GM21381 (cell line): ENCODE measurements around the gene COPA.

Source experiments
- ATAC-seq: cut with Tn5 transposase; IDR thresholded peaks from one replicate; pipeline ENCODE4 v1.9.1; 2021; ENCODE audit warnings: mild to moderate bottlenecking, moderate library complexity; ENCODE audit not compliant: unreplicated experiment

COPA gene

DNA sequence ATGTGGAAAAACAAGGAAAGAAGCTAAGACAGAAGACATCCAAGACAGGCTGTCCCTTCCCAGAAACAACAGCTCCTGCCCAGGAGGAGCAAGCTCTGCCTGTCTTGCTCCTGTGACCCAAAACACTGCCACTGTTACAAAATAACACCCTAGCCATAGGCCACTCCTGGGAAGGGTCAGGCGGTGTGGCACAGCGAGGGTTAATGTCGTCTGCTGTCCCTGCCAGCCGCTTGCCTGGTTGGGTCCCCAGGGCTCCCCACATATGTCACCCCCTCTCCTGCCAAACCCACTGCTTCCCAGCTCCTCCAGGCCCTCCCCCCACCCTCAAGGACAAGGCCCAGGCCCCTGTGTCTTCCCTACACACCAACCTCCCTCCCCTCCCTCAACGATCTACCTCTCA lies 20.0 kb upstream of the COPA start:
- no peak for ATAC-seq

DNA sequence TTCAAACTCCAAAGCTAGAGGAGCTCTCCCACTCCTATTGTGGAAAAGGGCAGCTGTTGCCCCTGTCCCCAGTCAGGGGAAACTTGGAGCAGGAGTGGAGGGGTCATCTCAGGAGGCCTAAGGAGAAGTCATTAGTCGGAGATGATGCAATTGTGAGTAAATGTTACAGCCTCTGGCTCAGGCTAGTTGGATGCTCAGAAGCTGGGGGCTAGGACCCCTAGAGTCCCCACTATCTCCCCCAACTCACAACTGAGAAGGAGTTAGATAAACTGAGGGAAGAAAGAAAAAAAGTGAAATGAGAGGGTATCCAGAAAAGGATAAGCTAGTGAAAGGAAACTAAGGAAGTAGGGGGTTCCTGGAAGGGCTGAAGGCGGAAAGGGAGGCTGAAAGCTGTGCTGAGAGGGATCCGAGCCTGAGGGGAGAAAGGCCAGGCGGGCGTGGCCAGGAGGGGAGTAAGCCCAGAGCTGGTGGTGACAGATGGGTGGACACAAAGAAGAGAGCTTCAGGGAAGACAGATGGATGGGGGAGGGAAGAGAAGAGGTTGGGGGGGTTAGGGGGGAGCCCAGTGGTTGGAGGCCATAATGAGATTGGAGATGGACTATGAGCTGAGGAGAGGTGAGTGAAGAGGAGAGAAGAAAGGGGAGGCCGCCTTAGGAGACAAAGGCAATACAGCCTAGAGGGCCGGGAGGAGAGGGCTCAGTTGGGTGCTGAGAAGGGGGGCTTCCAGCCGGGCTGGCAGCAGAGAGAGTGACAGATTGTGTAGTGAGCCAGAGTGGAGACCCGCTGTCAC lies 19.3 kb upstream of the COPA start:
- no peak for ATAC-seq

DNA sequence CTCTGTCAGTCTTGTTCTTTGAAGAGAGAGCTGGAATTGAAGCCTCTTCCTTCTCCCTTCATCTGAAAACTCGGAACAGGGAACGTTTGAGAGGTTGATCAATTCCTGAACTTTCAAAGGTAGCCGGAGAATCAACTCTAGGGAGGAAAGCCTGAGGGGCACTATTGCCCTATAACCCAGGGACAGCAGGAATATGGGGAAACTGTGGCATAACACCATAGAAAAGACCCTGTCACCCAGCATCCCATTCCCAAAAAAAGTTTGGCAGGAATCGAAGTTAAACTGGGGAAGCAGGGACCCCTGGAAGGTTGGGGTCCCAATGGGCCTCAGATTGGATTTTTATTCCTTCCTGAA lies 18.7 kb upstream of the COPA start:
- ATAC-seq = no peak

DNA sequence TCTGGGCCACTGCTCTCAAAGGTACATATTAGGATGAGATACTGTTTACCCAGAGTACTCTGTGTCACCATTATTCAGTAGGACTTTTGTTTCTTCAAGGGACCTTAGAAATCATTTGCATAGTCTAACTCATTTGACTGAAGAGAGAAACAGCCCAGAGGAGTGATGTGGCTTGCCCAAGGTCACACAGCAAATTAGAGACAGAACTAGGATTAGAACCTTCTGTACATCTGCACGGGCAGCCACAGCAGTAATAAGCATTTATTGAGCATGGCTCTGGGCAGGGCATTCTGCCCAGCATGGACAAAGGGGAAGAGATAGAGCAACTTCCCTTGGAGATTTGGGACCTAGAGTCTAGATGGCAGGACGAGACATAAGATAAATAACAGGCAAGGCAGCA lies 18.1 kb upstream of the COPA start:
- ATAC-seq = no peak

DNA sequence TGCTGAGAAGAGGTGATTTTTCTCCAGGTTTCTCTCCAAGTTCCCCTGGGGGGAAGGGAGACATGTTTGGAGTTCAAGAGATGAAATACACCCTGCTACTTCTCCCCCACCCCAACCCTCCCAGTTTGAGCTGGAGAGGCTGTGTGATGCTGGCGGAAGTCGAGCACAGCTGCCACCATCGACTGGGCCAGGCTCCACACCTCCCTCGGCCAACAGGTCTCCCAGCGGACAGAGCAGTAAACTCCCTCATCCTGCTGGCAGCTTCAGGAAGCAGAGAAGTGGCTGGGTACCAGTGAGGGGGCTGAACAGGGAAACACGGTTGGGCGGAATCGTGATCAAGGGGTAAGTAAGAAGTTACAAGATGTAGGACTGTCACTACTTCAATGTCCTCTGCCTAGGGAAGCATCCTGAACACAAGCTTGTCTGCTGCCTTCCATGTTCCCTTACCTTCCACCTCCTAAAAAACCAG lies 17.2 kb upstream of the COPA start:
- no peak for ATAC-seq

DNA sequence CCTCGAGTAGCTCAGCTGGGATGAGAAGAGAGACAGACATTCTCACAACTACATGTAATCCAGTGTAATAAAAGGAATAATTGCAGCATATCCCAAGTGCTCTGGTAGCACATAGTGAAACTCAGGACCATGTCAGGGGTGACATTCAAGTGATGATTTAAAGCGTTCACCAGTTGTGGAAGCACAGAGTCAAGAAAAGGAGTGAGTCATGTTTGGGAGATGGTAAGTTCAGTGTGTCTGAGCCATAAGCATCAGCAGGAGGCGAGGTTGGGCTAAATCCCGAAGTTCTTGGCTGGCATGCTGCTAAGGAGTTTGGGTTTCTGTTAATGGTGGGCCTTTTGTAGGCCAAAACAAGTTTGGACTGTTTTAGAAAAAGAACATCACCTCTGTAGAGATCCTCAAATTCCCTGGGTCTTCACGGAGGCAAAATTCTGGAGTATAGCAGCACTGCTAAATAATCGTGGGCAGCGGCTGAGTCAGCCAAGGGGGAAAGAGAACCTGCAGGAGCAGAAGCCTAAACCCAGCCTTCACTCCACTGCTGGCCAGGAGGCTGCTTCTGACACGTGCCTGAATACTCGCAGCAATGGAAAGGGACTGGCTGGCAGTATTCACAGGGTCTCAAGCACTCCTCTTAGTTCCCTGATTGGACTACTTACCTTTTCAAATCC lies 16.6 kb upstream of the COPA start:
- no peak for ATAC-seq

DNA sequence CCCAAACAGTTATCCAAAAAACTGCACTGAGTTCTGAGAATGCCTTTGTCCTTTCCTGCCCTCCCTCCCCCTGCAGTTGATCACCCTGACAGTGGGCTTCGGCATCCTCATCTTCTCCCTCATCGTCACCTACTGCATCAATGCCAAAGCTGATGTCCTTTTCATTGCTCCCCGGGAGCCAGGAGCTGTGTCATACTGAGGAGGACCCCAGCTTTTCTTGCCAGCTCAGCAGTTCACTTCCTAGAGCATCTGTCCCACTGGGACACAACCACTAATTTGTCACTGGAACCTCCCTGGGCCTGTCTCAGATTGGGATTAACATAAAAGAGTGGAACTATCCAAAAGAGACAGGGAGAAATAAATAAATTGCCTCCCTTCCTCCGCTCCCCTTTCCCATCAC lies 15.0 kb upstream of the COPA start:
- no peak for ATAC-seq

DNA sequence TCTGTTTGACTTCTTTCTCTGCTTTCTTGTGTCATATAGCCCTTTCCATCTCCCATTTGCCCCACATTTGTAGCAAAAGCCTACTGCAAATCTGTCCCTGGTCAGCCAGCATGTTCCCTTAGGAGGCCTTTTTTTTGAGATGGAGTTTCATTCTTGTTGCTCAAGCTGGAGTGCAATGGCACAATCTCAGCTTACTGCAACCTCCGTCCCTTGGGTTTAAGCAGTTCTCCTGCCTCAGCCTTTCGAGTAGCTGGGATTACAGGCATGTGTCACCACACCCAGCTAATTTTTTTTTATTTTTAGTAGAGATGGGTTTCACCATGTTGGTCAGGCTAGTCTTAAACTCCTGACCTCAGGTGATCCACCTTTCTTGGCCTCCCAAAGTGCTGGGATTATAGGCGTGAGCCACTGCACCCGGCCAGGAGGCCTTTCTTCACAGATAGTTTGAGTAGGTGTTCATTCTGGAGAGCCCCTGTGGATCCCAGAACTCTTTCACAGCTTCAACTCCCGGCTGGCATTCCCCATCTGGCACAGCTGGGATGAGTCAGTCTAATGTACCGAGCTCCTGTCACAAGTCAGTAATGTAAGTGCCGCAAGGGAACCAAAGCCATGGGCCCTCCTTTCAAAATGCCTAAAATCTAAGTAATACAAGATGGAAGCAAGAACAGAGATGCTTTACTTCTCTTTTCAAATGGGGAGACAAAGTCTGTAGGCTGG lies 14.4 kb upstream of the COPA start:
- no peak for ATAC-seq

DNA sequence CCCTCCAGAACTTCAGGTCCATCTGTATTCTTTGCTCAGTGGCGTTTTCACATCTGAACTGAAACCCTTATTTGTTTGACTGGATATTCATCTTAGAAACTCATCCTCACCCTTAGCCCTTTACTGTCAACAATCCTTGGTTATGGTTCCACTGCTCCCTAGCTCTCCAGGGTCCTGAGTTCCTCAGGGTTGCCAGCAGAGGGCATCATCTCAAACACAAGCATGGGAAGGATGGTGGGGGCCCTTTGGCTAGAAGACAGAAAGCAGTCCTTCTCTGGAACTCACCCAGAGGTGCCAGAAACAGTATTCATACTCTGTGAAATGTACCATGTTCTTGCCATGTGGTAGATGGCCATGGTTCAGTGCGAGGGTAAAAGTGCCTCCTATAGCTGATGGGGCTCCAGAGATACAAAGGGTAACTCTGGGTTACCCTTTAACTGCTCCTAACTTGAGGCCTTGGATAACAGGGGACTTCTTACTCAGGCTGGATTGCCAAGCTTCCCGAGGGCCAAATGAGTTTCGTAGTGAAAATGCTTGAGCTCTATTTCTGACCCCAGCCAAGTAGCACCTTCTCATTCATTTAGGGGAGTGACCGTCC lies 11.4 kb upstream of the COPA start:
- ATAC-seq = no peak

DNA sequence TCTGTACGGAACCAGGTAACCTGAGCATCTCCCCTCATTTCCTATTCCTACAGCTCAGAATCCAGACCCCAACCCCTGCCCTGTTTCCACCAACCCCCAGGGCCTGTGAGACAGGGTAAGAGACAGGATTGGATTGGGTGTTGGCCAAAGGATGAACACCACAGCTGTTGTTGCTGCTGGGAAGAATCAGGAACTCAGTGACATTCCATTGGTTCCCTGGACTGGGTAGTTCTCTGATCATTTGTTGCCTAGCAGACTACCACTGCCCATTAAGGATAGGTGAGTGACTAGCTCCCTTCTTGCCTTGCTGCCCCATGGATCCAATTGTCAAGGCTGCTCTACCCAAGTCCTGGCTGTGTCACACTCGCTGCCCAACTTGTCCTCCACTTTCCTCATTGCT lies 10.2 kb upstream of the COPA start:
- ATAC-seq = no peak

DNA sequence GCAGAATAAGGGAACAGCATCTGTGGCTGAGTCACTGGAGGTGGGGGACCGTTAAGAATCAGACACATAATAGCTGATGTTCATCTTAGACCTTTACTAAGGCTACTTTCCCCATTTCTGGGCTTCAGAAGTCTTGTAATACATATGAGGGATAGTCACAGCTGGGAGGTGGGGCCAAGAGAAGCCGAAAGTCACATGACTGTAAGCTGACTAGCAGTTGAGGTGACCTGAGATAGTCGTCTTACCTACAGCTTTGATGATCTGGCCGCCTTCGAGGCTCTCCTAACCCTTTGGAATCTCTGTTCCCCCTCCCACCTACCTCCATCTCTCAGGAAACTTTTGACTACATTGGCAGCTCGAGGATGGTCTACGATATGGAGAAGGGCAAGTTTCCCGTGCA lies 9.5 kb upstream of the COPA start:
- ATAC-seq = no peak

DNA sequence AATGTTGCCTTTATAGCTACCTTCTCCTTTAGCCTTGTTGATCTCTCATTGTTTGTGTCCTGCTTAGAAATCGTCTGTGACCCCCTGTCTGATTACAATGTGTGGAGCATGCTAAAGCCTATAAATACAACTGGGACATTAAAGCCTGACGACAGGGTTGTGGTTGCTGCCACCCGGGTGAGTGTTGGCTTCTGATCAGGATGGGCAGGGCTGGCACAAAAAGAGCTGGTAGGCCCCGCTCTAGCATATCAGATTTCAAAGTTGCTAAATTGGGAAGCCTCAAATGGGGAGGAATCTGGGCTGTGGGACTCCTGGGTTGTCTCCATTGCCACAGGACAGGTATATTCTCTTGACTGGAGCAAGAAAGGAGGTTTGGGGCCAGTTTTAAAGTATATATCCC lies 8.6 kb upstream of the COPA start:
- ATAC-seq = no peak

DNA sequence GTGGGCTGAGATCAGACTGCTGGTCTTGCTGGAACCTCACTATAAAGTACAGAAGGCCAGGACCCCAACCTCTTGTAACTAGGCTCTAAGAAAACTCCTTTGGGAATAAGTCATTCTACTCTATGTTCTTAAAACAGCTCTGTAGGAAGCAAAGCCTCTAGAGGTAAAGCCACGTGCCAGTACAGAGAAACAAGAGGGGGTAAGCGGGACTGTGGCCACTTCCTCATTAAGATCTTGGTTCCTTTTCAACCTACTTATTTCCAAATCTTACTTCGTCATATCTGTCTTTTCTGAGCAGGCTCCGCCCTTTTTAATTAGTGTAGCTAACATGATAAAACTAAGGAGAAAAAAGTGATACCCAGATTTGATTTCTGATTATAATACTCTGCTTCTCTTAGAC lies 3.9 kb upstream of the COPA start:
- no peak for ATAC-seq

DNA sequence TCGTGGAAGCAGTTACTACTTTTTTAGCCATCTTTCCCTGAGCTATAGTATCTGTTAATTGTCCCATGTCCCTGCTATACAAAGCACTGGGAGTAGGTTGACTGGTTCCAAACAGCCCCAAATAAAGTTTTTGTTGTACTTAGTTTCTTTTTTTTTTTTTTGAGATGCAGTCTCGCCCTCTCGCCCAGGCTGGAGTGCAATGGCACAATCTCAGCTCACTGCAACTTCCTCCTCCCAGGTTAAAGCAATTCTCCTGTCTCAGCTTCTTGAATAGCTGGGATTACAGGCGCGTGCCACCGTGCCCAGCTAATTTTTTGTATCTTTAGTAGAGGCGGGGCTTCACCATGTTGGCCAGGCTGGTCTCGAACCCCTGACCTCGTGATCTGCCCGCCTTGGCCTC lies 3.4 kb upstream of the COPA start:
- ATAC-seq = no peak

DNA sequence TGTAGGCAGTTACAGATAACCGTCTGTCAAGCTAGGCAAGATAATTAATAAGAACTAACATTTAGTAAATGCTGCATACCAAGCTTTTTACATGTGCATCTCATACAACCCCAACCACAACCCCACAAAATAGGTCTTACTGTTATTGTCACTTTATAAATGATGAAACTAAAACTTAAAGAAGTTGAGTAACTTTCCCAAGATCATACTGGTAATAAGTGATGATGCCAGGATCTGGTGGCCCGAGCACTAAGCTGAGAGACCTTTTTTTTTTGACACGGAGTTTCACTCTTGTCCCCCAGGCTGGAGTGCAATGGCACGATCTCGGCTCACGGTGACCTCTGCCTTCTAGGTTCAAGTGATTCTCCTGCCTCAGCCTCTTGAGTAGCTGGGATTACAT lies 1.9 kb upstream of the COPA start:
- ATAC-seq = no peak

DNA sequence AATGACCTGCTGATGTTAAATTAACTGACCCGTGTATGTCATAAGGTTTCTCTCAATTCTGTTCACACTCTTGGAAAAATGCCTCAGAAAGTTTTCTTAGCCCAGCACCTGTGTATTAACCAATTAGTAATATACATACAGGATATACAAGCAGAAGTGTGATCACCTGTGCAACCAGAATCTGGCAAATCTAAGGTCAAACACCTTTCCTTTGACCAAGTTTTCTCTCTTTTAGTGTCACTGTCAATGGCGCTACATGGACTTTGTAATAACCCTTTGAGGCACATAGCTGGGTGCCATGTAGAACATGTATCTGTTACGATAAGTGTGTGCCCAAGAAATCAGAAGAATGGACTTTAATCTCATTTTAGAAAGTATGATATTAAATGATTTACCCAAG lies 1.2 kb upstream of the COPA start:
- ATAC-seq = no peak

DNA sequence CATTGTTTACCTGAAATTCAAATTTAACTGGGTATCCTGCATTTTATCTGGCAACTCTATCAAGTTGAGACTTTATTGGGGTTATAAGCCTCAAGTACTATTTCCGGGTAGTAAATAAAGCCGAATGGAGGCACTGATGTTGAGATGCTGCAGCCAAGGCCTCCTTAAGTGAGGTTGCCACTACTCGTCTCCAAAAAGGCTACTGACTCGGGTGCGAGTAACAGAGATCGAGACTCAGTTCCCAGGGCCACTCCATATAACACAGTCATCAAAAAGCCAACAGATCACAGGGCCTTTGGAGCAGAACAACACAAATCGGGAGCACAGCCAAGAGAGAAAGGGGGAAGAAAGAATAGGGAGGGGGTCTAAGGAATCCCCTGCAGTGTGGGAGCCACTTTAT lies 524 bp downstream of the COPA start:
- ATAC-seq = no peak

DNA sequence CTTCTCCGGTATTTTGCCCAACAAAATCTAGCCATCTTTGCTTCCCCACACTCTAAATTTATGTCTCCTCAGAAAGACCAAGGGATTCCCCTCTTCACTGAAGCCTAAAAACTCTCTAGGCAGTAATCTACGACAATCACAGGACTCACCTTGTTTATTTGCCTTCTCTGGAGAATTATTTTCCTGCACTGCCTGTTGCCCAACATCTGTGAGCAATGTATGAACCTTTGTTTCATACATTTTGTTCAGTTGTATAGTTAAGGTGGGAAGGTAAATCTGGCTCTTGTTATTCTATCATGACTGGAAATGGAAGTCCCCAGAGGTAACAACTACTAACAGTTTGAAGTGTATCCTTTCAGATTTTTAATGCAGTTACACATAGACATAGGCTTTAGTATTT lies 2.2 kb downstream of the COPA start:
- ATAC-seq = no peak

DNA sequence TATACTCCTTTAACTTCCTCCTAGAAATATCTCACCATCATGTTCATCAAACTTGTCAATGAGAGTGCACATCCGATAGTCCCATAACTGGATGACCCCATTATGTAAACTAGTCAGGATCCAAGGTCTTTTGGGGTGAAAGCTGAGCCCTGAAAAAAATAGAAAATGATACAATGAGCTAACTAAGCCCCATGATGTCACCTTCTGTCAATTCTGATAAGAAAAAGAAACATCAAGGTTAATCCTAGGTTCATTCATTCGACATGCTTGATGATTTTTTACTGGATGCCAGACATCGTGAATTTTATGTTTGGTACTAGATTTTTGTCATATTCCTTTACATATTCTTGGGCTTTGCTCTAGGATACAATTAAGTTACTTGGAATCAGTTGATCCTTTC lies 2.9 kb downstream of the COPA start:
- ATAC-seq = no peak

DNA sequence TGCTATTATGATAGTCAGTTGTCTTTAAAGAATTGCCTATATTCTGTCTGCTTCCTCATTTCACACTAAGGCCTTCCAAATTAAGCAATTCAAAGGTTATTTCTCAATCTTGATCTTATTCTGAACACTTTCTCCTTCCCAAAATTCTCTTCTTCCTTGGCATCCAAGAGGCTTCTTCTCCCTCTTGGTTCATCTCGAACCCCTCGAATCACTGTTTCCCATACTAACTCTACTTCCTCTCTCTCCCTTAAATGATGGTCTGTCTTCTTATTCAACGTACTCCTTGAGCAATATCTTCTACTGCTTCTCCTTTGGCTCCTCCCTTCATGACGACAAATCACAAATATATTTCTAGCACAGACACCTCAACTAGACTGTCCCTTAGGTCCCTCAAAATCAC lies 4.5 kb downstream of the COPA start:
- ATAC-seq = no peak

DNA sequence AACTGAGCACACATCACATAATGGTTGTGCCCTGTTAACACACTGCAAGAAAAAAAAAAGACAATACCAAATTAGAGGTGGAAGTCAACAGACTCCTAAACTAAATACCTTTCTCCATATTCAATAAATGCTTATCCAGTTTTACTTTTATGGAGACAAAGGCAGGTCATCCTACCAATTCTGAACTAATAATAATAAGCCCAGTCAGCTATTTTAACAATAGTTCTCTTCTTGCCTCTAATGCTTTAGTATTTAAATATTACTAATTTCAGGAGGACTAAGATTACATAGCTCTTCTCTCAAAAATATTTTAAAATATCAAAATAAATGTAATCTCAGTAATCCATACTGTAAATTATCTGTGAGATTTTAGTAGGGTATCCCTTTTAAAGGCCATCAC lies 10.5 kb downstream of the COPA start:
- no peak for ATAC-seq

DNA sequence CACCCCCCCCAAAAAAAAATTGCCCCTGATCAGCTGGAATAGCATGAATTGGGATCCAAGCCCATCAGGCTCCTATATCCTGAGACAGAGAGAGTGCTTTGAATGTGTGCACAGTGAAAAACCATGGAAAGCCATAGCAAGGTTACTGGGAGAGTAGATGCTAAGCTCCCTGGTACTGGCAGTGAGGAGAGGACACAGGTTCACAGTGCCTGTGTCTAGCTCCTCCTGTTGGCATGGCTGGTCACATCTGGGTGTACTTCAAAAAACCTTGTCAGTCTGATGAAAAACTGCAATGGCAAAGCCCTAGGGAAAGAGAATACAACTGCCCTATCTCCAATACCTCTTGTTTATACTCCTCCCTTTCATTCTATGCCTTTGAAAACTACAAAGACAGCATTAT lies 12.9 kb downstream of the COPA start:
- no peak for ATAC-seq
